Fibroblast of the aortic adventitia (primary cell): ENCODE results near the gene GADD45A. TPM values are rescaled to one million over a fixed set of nuclear protein-coding genes. Genes with fewer than 3 reads are reported as not detected.

ENCODE experiments used
- DNase-seq: peaks from one replicate; pipeline ENCODE4 v3.0.0-alpha.2; 2010; ENCODE audit warnings: low read depth
- H3K4me3 ChIP-seq: 2 replicates; pipeline ENCODE4 v1.5.1; 2011; ENCODE audit warnings: low read depth, mild to moderate bottlenecking, control low read depth, low read length, moderate library complexity
- total RNA-seq: library from RNA; depleted of rRNA; stranded (reverse); fragments of >200 nt; gene quantifications from 2 replicates; pipeline ENCODE4 v1.2.3, GENCODE V29; 2012; ENCODE audit warnings: low replicate concordance
- TF ChIP-seq, protein P1 (sequence below): IDR thresholded peaks from 2 replicates; pipeline ENCODE4 v1.5.1; 2011; ENCODE audit warnings: mild to moderate bottlenecking, low read length, control low read depth, inconsistent platforms; ENCODE audit not compliant: insufficient read depth

Gene GADD45A
- total RNA-seq, 1 donor, result 40.9 TPM

DNA sequence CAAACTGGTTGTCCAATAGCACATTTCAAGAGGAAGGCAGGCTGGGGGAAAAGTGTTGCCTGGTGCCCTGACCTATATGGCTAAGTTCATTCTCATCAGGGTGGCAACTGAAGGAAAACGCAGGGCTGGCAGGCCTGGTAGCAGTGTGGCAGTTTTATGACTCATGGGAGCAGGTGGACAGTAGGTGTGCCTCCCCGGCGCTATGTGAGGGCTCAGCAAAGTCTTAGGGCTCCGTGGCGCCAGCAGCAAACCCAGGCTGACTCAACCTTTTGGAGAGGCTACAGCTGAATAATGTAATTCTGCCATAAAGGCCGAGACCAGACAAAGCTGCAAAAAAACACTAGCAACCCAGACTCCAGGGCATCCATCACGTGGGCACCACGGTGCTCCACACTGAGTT, 23.6 kb downstream of the GADD45A start:
- no peak overlapping the region for H3K4me3 ChIP-seq
- no peak for DNase-seq
- TF ChIP-seq, protein P1, sequence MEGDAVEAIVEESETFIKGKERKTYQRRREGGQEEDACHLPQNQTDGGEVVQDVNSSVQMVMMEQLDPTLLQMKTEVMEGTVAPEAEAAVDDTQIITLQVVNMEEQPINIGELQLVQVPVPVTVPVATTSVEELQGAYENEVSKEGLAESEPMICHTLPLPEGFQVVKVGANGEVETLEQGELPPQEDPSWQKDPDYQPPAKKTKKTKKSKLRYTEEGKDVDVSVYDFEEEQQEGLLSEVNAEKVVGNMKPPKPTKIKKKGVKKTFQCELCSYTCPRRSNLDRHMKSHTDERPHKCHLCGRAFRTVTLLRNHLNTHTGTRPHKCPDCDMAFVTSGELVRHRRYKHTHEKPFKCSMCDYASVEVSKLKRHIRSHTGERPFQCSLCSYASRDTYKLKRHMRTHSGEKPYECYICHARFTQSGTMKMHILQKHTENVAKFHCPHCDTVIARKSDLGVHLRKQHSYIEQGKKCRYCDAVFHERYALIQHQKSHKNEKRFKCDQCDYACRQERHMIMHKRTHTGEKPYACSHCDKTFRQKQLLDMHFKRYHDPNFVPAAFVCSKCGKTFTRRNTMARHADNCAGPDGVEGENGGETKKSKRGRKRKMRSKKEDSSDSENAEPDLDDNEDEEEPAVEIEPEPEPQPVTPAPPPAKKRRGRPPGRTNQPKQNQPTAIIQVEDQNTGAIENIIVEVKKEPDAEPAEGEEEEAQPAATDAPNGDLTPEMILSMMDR, result no peak

DNA sequence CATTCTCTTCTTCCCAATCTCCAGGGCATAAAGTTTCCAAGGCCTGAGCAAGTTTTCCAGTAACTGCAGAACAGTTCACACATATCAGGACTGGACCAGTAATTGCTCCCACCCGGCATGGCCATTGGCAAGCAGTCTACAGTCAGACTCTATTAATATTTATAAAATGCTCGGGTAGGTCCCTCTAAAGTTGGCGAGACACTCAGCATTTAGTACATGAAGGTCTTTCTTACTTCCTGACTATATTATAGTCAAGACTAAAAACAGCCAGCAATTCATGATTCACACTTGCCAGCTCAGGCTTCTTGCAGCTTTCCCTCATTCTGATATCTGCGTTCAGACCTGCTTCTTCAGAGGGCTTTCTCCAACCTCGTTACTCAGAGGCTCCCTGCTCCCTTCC, 25.4 kb downstream of the GADD45A start:
- H3K4me3 ChIP-seq, result no peak overlapping the region
- TF ChIP-seq, protein P1, result no peak
- peak; percentile 81 for DNase-seq

DNA sequence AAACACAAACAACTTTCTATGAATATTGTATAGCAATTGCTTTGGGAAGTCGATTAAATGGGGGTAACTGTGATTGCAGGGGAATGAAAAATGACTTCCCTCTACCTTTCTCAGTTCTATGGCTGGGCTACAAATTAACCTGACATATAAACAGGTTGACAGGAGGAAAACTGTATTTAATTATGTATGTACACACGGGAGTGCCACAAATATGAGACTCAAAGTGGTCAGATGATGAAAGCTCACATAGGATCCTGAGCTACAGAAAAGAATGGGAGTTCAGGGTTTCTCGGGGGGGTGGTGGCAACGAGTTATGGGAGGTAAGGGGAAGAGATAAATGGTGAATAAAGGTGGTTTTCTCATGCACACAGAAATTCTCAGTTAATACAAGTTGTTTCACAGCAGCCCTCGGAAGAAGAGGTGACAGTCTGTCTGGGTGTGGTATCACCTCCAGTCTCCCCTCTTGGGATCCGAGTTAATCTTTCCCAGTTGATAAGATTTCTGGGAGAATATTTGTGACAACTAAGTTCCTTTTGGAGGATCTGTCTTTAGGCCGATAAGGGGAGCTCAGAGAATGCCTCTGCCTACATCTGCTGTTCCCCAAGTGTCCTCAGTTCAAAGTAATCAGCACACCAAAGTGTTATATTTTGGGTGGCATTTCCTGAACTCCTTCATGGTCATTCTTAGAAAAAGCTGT, 26.3 kb downstream of the GADD45A start:
- TF ChIP-seq, protein P1, result no peak
- no peak overlapping the region for H3K4me3 ChIP-seq
- DNase-seq, result no peak

DNA sequence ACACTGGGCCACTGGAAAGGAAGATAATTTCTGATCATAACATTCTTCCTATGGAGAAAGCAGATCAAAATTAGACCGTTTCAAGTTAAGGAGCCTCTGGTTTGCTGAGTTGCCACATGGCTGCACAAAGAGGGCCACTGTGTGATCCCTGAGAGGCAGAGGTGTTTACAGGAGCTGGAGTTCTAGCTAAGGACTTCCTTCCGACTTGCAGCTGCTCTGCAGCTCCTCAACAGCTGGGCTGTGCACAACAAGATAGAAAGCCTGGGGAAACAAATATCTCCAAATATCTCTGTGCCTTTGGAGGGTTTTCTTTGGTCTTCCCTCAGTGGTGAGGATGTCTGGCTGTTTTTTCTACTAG, 26.8 kb downstream of the GADD45A start:
- TF ChIP-seq, protein P1, result no peak
- no peak overlapping the region for H3K4me3 ChIP-seq
- no peak for DNase-seq

DNA sequence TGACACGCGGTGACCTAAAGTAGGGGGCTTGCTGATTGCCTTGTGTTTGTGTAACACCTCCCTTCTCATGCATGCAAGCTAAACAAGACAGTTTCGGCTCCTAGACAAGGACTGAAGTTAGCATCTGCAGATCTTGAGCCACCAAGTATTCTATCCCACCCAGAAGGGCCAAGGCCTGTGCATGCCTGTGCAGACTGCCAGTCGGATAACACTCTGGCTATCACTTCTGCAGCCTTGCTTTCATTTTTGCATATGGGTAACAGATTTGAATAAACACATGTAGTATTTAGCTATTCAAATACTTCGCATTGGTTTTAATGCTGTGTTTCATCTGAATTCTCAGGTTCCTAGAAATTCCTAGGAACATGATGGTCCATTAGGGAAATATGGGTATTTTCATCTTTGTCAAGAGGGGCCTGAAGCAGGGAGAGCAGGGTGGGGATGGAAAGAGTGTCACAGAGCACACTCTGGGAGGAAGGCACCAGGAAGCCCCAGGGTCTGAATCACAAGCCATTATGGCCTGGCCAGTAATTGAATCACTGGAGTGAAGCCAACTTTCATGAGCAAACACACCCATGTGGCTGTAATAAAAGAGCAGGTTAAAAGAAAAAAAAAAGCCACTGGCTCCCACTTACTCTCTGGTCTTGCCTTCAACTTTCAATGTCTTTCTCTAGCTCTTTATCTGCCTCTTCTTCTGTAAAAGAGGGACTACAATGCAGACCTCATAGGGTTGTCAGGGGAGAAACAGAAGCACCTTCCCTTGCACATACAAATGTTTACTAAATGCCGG, 28.3 kb downstream of the GADD45A start:
- TF ChIP-seq, protein P1, result no peak
- peak; percentile 85 for DNase-seq
- no peak overlapping the region for H3K4me3 ChIP-seq

DNA sequence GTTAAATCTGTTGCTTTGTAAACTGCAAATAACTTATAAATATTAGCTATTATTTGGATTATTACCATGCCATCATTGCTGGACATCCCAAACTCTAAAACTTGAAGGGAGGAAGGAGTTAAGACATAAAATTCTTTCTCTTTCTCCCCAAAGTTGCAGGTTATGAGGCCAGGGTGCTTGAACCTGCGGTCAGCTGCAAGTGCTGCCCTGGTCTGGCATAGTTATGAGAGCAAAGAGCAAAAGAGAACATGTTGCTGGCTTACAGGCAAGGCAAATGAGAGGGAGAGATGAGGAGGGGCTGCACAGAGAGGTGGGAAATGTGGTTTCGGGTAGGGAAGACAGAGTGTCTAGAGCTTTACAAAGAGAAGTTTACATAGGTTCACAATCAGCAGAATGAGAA, 30.8 kb downstream of the GADD45A start:
- DNase-seq, result no peak
- TF ChIP-seq, protein P1, result no peak

More for the DNA sequence above, 30.8 kb downstream of the GADD45A start:
- H3K4me3 ChIP-seq, result no peak overlapping the region
